Upper lobe of left lung (tissue), 6 donors: Measurements from ENCODE around the gene COL20A1. TPM values are rescaled to one million over a fixed set of nuclear protein-coding genes. Genes with fewer than 3 reads are reported as not detected.
A peak's percentile ranks its signal among the peaks of the same experiment; 100 is the strongest.
"Not testable (repeated sequence)": the region's sequence is repeated elsewhere in the genome, so short reads cannot be mapped to it uniquely, and the experiment has no call there.

Experiments
- ATAC-seq, 2 donors: fragments of 200-7000 bp; cut with Tn5 transposase; one replicate each; pipeline ENCODE4 v1.9.1; 2022; ENCODE audit warnings: mild to moderate bottlenecking in 2 of 2, moderate library complexity in 2 of 2; ENCODE audit not compliant: low FRiP score in 2 of 2
- DNase-seq, 2 donors: peaks; one replicate each; pipeline ENCODE4 v3.0.0-alpha.2; 2019 to 2020
- H3K27ac ChIP-seq, 4 donors: fragments of 200-600 bp; sonication (generic); one replicate each; pipeline ENCODE4 v1.5.1; 2016 to 2019
- H3K27me3 ChIP-seq, 4 donors: fragments of 200-600 bp; sonication (generic); one replicate each; pipeline ENCODE4 v1.5.1; 2017 to 2019
- H3K36me3 ChIP-seq, 4 donors: fragments of 200-600 bp; sonication (generic); one replicate each; pipeline ENCODE4 v1.5.1; 2016 to 2019
- H3K4me1 ChIP-seq, 4 donors: fragments of 200-600 bp; sonication (generic); one replicate each; pipeline ENCODE4 v1.5.1; 2018 to 2019
- H3K4me3 ChIP-seq, 4 donors: fragments of 200-600 bp; sonication (generic); one replicate each; pipeline ENCODE4 v1.5.1; 2017 to 2019; ENCODE audit warnings: mild to moderate bottlenecking in 2 of 4, moderate library complexity in 1 of 4
- H3K9me3 ChIP-seq, 4 donors: fragments of 200-600 bp; sonication (generic); one replicate each; pipeline ENCODE4 v1.5.1; 2018 to 2019
- CTCF ChIP-seq, 6 experiments: fragments of 450-650 bp in 4 of 6; fragments of 200-600 bp in 2 of 6; sonication (generic) in 2 of 6; IDR thresholded peaks; one replicate each; pipeline ENCODE4 v1.5.1; 2016 to 2019; ENCODE audit warnings: antibody characterized with exemption in 6 of 6
- EP300 ChIP-seq, 4 donors: sonication (generic); formaldehyde crosslinking; IDR thresholded peaks; one replicate each; pipeline ENCODE4 v1.5.1; 2017; ENCODE audit warnings: antibody characterized with exemption in 4 of 4, control low read depth in 2 of 4
- POLR2A ChIP-seq, 4 donors: fragments of 450-650 bp; IDR thresholded peaks; one replicate each; pipeline ENCODE4 v1.5.1; 2016 to 2017; ENCODE audit warnings: antibody characterized with exemption in 4 of 4, mild to moderate bottlenecking in 2 of 4
- POLR2AphosphoS5 ChIP-seq, 2 donors: sonication (generic); formaldehyde crosslinking; IDR thresholded peaks; one replicate each; pipeline ENCODE4 v1.5.1; 2017; ENCODE audit warnings: antibody characterized with exemption in 2 of 2
- WGBS, 2 donors: methylation state at CpG; one replicate each; pipeline ENCODE4 v1.1.5; 2017 to 2018; 5-methylcytosine and 5-hydroxymethylcytosine counted together
- total RNA-seq, 6 donors: library from RNA; depleted of rRNA in 4 of 6; stranded (reverse); fragments of >200 nt in 4 of 6; gene quantifications; one replicate each; pipeline versions ENCODE4 v1.1.0 to v1.2.1, GENCODE V29; 2016 to 2021
- donor health status: DM: no; HTN: no; CAD: no; lungs with moderate emphysema.
- donor health status: DM: no; HTN: yes; CAD: no; lungs with severe emphysema.

COL20A1 gene
- total RNA-seq, 6 donors from 2014 or later = 0.03 TPM; not detected in 5

- no peaks in the 10 kb centered on the region for H3K9me3 ChIP-seq
- H3K4me1 ChIP-seq = no peaks in the 10 kb centered on the region
- no peaks in the 10 kb centered on the region for H3K36me3 ChIP-seq
- DNase-seq (peak in 1 of 2 donors; percentile 61), ATAC-seq (no peak)
- H3K27me3 ChIP-seq = peaks cover 0 to 32% (median 6%) of the 10 kb centered on the region in 4 donors
- H3K4me3 ChIP-seq = no peak overlapping the region
- no peak for TF ChIP-seq POLR2A (IDR thresholded peaks at IDR 0.05)
- no peak for TF ChIP-seq EP300 (IDR thresholded peaks at IDR 0.05)
- no peak for TF ChIP-seq CTCF (IDR thresholded peaks at IDR 0.05)
- TF ChIP-seq POLR2AphosphoS5 (IDR thresholded peaks at IDR 0.05) = no peak
- H3K27ac ChIP-seq = no peak overlapping the region
- WGBS, 2 donors = 46 to 69% methylated on average over 5 to 10 of the region's 11 CpGs
These were observed 86.3 kb downstream of the COL20A1 start for GRCh38 chr20:63379296-63379695.

DNA sequence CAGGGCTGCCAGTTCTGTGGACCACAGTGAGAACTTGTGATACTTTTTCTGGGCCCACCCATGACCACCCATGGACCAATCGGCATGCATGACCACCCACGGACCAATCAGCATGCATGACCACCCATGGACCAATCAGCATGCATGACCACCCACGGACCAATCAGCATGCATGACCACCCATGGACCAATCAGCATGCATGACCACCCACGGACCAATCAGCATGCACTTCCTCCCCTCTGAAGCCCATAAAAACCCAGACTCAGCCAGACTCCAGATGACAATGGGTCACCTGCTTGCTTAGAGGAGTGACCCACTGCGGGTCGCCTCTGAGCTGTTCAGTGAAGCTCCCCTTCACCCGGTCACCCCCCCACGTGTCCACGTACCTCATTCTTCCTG is 86.9 kb downstream of the COL20A1 start:
- peaks cover 0 to 28% (median 6%) of the 10 kb centered on the region in 4 donors for H3K27me3 ChIP-seq
- not testable (repeated sequence) for H3K9me3 ChIP-seq, H3K4me1 ChIP-seq, H3K27ac ChIP-seq, ATAC-seq, DNase-seq, H3K4me3 ChIP-seq, H3K36me3 ChIP-seq
- 33 to 84% methylated on average over 1 to 9 of the region's 9 CpGs for WGBS, 2 donors

GRCh38 chr20:63380346-63380870 is 87.4 kb downstream of the COL20A1 start:
- Histone ChIP-seq H3K4me3 (no peak overlapping the region), H3K9me3 (peaks cover 0 to 2% (median under 1%) of the 10 kb centered on the region in 4 donors), H3K36me3 (no peaks in the 10 kb centered on the region), H3K4me1 (no peaks in the 10 kb centered on the region), H3K27me3 (peaks cover 0 to 22% (median 6%) of the 10 kb centered on the region in 4 donors), H3K27ac (no peak overlapping the region)
- WGBS, 2 donors = 88 to 90% methylated on average over 10 to 20 of the region's 21 CpGs
- TF ChIP-seq POLR2A (IDR thresholded peaks at IDR 0.05) = no peak
- no peak for TF ChIP-seq POLR2AphosphoS5 (IDR thresholded peaks at IDR 0.05)
- TF ChIP-seq CTCF (IDR thresholded peaks at IDR 0.05) = no peak
- TF ChIP-seq EP300 (IDR thresholded peaks at IDR 0.05) = no peak
- DNase-seq = peak in 1 of 2 donors; percentile 73
- ATAC-seq = no peak

DNA sequence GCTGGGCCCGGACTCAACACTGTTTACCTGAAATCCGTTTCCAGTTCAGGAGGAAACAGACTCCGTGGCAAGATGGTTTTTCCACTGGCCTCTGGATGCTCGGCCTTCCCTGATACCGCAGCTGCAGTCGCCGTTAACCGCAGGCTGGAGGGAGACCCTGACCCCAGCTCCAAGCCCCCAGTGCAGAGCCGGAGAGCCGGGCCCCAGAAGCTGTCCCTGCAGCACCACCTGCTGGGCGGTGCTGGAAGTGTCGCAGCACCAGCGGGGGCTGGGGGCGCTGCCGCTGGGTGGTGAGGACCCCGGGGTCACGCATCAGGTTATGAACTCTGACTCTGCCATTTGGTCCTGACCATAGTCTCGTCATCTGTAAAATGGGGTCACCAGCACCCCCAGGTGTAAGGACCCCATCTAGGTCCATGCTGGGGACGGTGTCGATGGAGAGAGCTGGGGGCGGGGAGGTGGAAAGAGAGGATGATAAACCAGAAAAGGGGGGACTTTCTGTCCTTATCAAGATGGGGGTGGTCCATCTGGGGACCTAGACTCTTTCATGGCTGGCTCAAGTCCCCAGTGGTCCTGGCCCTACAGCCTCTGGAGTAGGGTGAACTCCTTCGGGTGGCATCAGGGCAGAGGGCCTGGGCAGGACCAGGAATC is 88.9 kb downstream of the COL20A1 start:
- Histone ChIP-seq H3K27me3 (peaks cover 0 to 16% (median 4%) of the 10 kb centered on the region in 4 donors), H3K36me3 (no peaks in the 10 kb centered on the region), H3K9me3 (peaks cover 0 to 12% (median 6%) of the 10 kb centered on the region in 4 donors), H3K27ac (no peak overlapping the region), H3K4me3 (no peak overlapping the region), H3K4me1 (no peaks in the 10 kb centered on the region)
- TF ChIP-seq POLR2A (IDR thresholded peaks at IDR 0.05) = no peak
- TF ChIP-seq CTCF (IDR thresholded peaks at IDR 0.05) = peak; percentile 63 to 89 (median 82)
- no peak for TF ChIP-seq POLR2AphosphoS5 (IDR thresholded peaks at IDR 0.05)
- ATAC-seq = peak in 1 of 2 donors; percentile 52
- 25 to 80% methylated on average over 6 to 15 of the region's 22 CpGs for WGBS, 2 donors
- peak in 1 of 2 donors; percentile 85 for DNase-seq

DNA sequence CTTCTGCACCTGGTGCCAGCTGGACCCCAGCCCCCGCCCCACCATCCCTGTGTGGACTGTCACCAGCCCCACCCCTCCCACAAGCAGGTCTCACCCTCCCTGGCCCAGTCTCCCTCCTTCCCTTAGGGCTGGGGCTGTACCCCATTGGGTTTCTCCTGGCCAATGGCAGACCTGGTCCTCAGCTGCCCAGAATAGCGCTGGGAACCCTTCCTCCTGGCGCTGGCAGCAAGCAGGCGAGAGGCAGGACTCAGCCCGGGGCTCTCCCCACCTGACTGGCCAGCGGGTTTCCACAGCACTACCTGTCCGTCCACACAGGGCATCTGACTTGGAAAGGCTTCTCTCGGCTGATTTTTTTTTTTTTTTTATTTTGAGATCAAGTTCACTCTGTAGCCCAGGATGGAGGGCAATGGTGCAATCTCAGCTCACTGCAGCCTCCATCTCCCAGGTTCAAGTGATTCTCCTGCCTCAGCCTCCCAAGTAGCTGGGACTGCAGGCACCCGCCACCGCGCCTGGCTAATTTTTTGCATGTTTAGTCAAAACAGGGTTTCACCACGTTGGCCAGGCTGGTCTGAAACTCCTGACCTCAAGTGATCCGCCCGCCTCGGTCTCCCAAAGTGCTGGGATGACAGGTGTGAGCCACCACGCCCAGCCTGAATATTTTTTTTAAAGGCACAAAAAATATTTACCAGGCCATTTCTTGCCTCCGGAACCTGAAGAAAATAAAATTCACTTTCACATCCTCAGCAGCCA is 89.7 kb downstream of the COL20A1 start:
- H3K4me3 ChIP-seq = no peak overlapping the region
- H3K9me3 ChIP-seq = peaks cover 0 to 12% (median 6%) of the 10 kb centered on the region in 4 donors
- no peaks in the 10 kb centered on the region for H3K4me1 ChIP-seq
- H3K27me3 ChIP-seq = peaks cover 0 to 9% (median 1%) of the 10 kb centered on the region in 4 donors
- no peak for ATAC-seq
- no peak overlapping the region for H3K27ac ChIP-seq
- 69% methylated on average over 13 to 17 of the region's 17 CpGs for WGBS, 2 donors
- TF ChIP-seq POLR2A (IDR thresholded peaks at IDR 0.05) = no peak
- TF ChIP-seq EP300 (IDR thresholded peaks at IDR 0.05) = no peak
- TF ChIP-seq CTCF (IDR thresholded peaks at IDR 0.05) = no peak
- no peak for TF ChIP-seq POLR2AphosphoS5 (IDR thresholded peaks at IDR 0.05)
- peak in 1 of 2 donors; percentile 27 for DNase-seq
- H3K36me3 ChIP-seq = no peaks in the 10 kb centered on the region
